B cell (primary cell): Measurements from ENCODE around the gene LYRM7. TPM values are rescaled to one million over a fixed set of nuclear protein-coding genes. Genes with fewer than 3 reads are reported as not detected.

Source experiments
- ATAC-seq: fragments of 200-7000 bp; cut with Tn5 transposase; one replicate; pipeline ENCODE4 v1.10.0; 2021; ENCODE audit warnings: low read depth, mild to moderate bottlenecking, moderate number of reproducible peaks, moderate library complexity
- CTCF ChIA-PET: fragments of 350-600 bp; sonication (Branson Sonifier 250); formaldehyde crosslinking; loops from one replicate; lab custom pipeline; 2021; ENCODE audit warnings: antibody characterized with exemption, inconsistent platforms; lab: Charles Lee
- POLR2A ChIA-PET: fragments of 350-600 bp; sonication (Branson Sonifier 250); formaldehyde crosslinking; loops from one replicate; lab custom pipeline; 2021; ENCODE audit warnings: antibody characterized with exemption; lab: Charles Lee
- DNase-seq: peaks from one replicate; pipeline ENCODE4 v3.0.0; 2013
- H2AFZ ChIP-seq: 2 replicates; pipeline ENCODE4 v1.6.1; 2012; ENCODE audit warnings: mild to moderate bottlenecking, low read depth, low read length; ENCODE audit not compliant: insufficient read depth, poor library complexity, severe bottlenecking
- H3K27ac ChIP-seq, 2 donors: 1 replicate in 1 of 2; 2 replicates in 1 of 2; pipeline ENCODE4 v1.5.1; 2012 to 2013; ENCODE audit warnings: low read length in 2 of 2, mild to moderate bottlenecking in 2 of 2, moderate library complexity in 1 of 2
- H3K27me3 ChIP-seq, 4 experiments: fragments of 200-600 bp in 1 of 4; sonication (generic) in 1 of 4; replicated peaks in 1 of 4; 1 replicate in 2 of 4; 2 replicates in 2 of 4; pipeline versions ENCODE4 v1.6.1 to v1.7.0; 2013 to 2016; ENCODE audit warnings: low read length in 3 of 4, mild to moderate bottlenecking in 2 of 4, mixed read lengths in 1 of 4, moderate library complexity in 1 of 4; ENCODE audit not compliant: insufficient read depth in 4 of 4, control insufficient read depth in 3 of 4; ENCODE audit errors: control extremely low read depth in 1 of 4
- H3K36me3 ChIP-seq, 2 experiments: replicated peaks in 1 of 2; 1 replicate in 1 of 2; 2 replicates in 1 of 2; pipeline versions ENCODE4 v1.6.1 to v1.7.1; 2013; ENCODE audit warnings: low read length in 1 of 2; ENCODE audit not compliant: insufficient read depth in 2 of 2, control insufficient read depth in 1 of 2; ENCODE audit errors: control extremely low read depth in 1 of 2, extremely low read depth in 1 of 2
- H3K4me1 ChIP-seq, 2 donors: fragments of 200-600 bp in 1 of 2; sonication (generic) in 1 of 2; 1 replicate in 1 of 2; 2 replicates in 1 of 2; pipeline versions ENCODE4 v1.5.1 to v1.6.1; 2013 to 2017; ENCODE audit warnings: low read length in 2 of 2; ENCODE audit not compliant: control insufficient read depth in 2 of 2, insufficient read depth in 2 of 2
- H3K4me2 ChIP-seq: replicated peaks from 2 replicates; pipeline ENCODE3; 2012; ENCODE audit warnings: mild to moderate bottlenecking, low read depth, low read length; ENCODE audit not compliant: poor library complexity, severe bottlenecking
- H3K4me3 ChIP-seq, 5 experiments: fragments of 200-600 bp in 1 of 5; sonication (generic) in 1 of 5; 1 replicate in 3 of 5; 2 replicates in 2 of 5; pipeline versions ENCODE4 v1.5.1 to v1.7.0; 2011 to 2016; ENCODE audit warnings: low read length in 4 of 5, mild to moderate bottlenecking in 4 of 5, low read depth in 2 of 5, control low read depth in 1 of 5, moderate library complexity in 1 of 5; ENCODE audit not compliant: insufficient read depth in 1 of 5; ENCODE audit errors: control extremely low read depth in 1 of 5, extremely low read depth in 1 of 5
- H3K79me2 ChIP-seq: fragments of 200-600 bp; sonication (generic); one replicate; pipeline ENCODE4 v1.6.0; 2016; ENCODE audit warnings: low read length; ENCODE audit not compliant: control insufficient read depth, insufficient read depth
- H3K9ac ChIP-seq: fragments of 200-600 bp; sonication (generic); 2 replicates; pipeline ENCODE4 v1.6.1; 2017; ENCODE audit warnings: mild to moderate bottlenecking, low read length, moderate library complexity
- H3K9me3 ChIP-seq, 3 donors: one replicate each; pipeline versions ENCODE4 v1.6.1 to v1.7.1; 2013; ENCODE audit warnings: low read length in 2 of 3; ENCODE audit not compliant: control insufficient read depth in 2 of 3, insufficient read depth in 1 of 3; ENCODE audit errors: control extremely low read depth in 1 of 3
- H4K20me1 ChIP-seq: 2 replicates; pipeline ENCODE4 v1.6.0; 2012; ENCODE audit warnings: mild to moderate bottlenecking, low read length; ENCODE audit not compliant: insufficient read depth, control insufficient read depth, poor library complexity, severe bottlenecking
- H3K27ac Mint-ChIP-seq: one replicate; pipeline ENCODE4 v1.8.0; 2021; ENCODE audit warnings: mixed read lengths
- H3K27me3 Mint-ChIP-seq: one replicate; pipeline ENCODE4 v1.8.0; 2021; ENCODE audit warnings: mixed read lengths
- H3K4me1 Mint-ChIP-seq: one replicate; pipeline ENCODE4 v1.8.0; 2021; ENCODE audit warnings: mixed read lengths
- H3K4me3 Mint-ChIP-seq: one replicate; pipeline ENCODE4 v1.8.0; 2021; ENCODE audit warnings: mixed read lengths
- H3K9me3 Mint-ChIP-seq: one replicate; pipeline ENCODE4 v1.8.0; 2022; ENCODE audit warnings: mixed read lengths; ENCODE audit not compliant: insufficient read depth
- CTCF ChIP-seq: fragments of 200-600 bp; IDR thresholded peaks from one replicate; pipeline ENCODE4 v1.8.0; 2022; ENCODE audit warnings: antibody characterized with exemption, mild to moderate bottlenecking
- EZH2 ChIP-seq: IDR thresholded peaks from 2 replicates; pipeline ENCODE4 v1.6.1; 2012; ENCODE audit warnings: borderline replicate concordance, low read depth, mild to moderate bottlenecking, moderate library complexity, low read length; ENCODE audit not compliant: insufficient read depth, poor library complexity, severe bottlenecking
- WGBS: methylation state at CpG from one replicate; pipeline ENCODE4 v1.1.5; 2013; ENCODE audit warnings: missing lambda C conversion rate; ENCODE audit not compliant: insufficient coverage; 5-methylcytosine and 5-hydroxymethylcytosine counted together
- intact Hi-C: fragments of 100-400 bp; cut with micrococcal nuclease; formaldehyde crosslinking; loops from one replicate; pipeline ENCODE4 v1.10.0; 2022
- polyA plus RNA-seq: library from polyadenylated mRNA; depleted of rRNA; stranded (reverse); fragments of >200 nt; gene quantifications from 2 replicates; pipeline ENCODE4 v1.2.3, GENCODE V29; 2012
- total RNA-seq, 2 donors: library from RNA; stranded (reverse); fragments of 120-200 nt in 1 of 2; gene quantifications; 1 replicate in 1 of 2; 2 replicates in 1 of 2; pipeline versions ENCODE4 v1.2.3 to v1.2.4, GENCODE V29; 2013 to 2022

The LYRM7 gene
- total and polyA plus RNA-seq, 2 donors (not counting 1 experiment from before 2014, with no cell fraction given) = 2.7 to 12.3 TPM

- H3K9me3 Mint-ChIP-seq = no peaks in the 10 kb centered on the region
- POLR2A ChIA-PET = interaction anchor here (0.9 kb wide), 1 partner anchor 99 kb away, joined by 4 read pairs; the partner anchor contains the start of gene CDC42SE2
- H4K20me1 ChIP-seq = peaks cover 20% of the 10 kb centered on the region
- peak within 1 kb of the TSS; percentile 82 to 92 for H3K27ac ChIP-seq
- peak within 1 kb of the TSS; percentile 74 for H3K4me2 ChIP-seq
- CTCF ChIA-PET = interaction anchor here (0.6 to 1.3 kb wide), 5 partner anchors 9 to 217 kb away, joined by 3 to 16 read pairs (median 3); partner anchors contain the start of gene CDC42SE2
- DNase-seq (peak; percentile 96), ATAC-seq (peak; percentile 80)
- H3K4me3 Mint-ChIP-seq = peak within 1 kb of the TSS; percentile 90
- H3K4me1 ChIP-seq = peaks cover 20 to 23% of the 10 kb centered on the region in 2 donors
- no peaks in the 10 kb centered on the region for H3K27me3 ChIP-seq
- no peaks in the 10 kb centered on the region for H3K27me3 Mint-ChIP-seq
- intact Hi-C loops = loop anchor here (1.0 to 10.0 kb wide), 4 partner anchors 44 to 470 kb away; partner anchors contain the start of gene RAPGEF6
- under 1% methylated on average over 32 of the region's 33 CpGs for WGBS
- peaks cover 41% of the 10 kb centered on the region for H3K79me2 ChIP-seq
- TF ChIP-seq EZH2 (no peak), CTCF (no peak)
- H3K4me1 Mint-ChIP-seq = peaks cover 41% of the 10 kb centered on the region
- H3K36me3 ChIP-seq = peaks cover 0 to 20% of the 10 kb centered on the region in 2 experiments
- peak within 1 kb of the TSS; percentile 85 for H2AFZ ChIP-seq
- H3K4me3 ChIP-seq = peak within 1 kb of the TSS; percentile 69 to 96 (median 94)
- H3K9ac ChIP-seq = peak within 1 kb of the TSS; percentile 94
- H3K9me3 ChIP-seq = no peaks in the 10 kb centered on the region
- H3K27ac Mint-ChIP-seq = peak within 1 kb of the TSS; percentile 98
Measured at GRCh38 chr5:131165119-131165727, 5.5 kb upstream of the LYRM7 start, which contains the start of gene HINT1. Gene HINT1 (minus strand): TSS chr5:131165256. CDS start chr5:131165205, 51 bp downstream.

GRCh38 chr5:131167615-131168014, 3.1 kb upstream of the LYRM7 start:
- POLR2A ChIA-PET = interaction anchor here (0.6 kb wide), 1 partner anchor 95 kb away, joined by 4 read pairs; no protein-coding TSS in a partner anchor
- H3K27ac Mint-ChIP-seq = no peak overlapping the region
- no peak for DNase-seq
- Histone ChIP-seq H3K36me3 (peaks cover 0 to under 1% of the 10 kb centered on the region in 2 experiments), H3K27ac (no peak overlapping the region), H2AFZ (no peak overlapping the region), H4K20me1 (no peaks in the 10 kb centered on the region), H3K4me3 (no peak overlapping the region), H3K9ac (no peak overlapping the region), H3K4me1 (peaks cover 32 to 37% of the 10 kb centered on the region in 2 donors), H3K9me3 (no peaks in the 10 kb centered on the region), H3K79me2 (peaks cover 32% of the 10 kb centered on the region), H3K27me3 (no peaks in the 10 kb centered on the region), H3K4me2 (no peak overlapping the region)
- CTCF ChIA-PET = no interaction called here
- no peaks in the 10 kb centered on the region for H3K27me3 Mint-ChIP-seq
- WGBS = 100% methylated on average over 5 of the region's 5 CpGs
- intact Hi-C loops = loop anchor here (10.0 kb wide), 1 partner anchor 467 kb away; the partner anchor contains the start of gene RAPGEF6
- no peaks in the 10 kb centered on the region for H3K9me3 Mint-ChIP-seq
- H3K4me1 Mint-ChIP-seq = peaks cover 52% of the 10 kb centered on the region
- TF ChIP-seq EZH2 (no peak), CTCF (no peak)
- H3K4me3 Mint-ChIP-seq = peak overlapping the region; percentile 7
- no peak for ATAC-seq
